GM18526 (cell line): ENCODE measurements around the gene LARP4.

Experiments
- POLR2A ChIP-seq: IDR thresholded peaks from 3 replicates; pipeline ENCODE4 v1.6.1; 2011; ENCODE audit not compliant: insufficient read length; ENCODE audit errors: extremely low read depth

Gene LARP4

DNA sequence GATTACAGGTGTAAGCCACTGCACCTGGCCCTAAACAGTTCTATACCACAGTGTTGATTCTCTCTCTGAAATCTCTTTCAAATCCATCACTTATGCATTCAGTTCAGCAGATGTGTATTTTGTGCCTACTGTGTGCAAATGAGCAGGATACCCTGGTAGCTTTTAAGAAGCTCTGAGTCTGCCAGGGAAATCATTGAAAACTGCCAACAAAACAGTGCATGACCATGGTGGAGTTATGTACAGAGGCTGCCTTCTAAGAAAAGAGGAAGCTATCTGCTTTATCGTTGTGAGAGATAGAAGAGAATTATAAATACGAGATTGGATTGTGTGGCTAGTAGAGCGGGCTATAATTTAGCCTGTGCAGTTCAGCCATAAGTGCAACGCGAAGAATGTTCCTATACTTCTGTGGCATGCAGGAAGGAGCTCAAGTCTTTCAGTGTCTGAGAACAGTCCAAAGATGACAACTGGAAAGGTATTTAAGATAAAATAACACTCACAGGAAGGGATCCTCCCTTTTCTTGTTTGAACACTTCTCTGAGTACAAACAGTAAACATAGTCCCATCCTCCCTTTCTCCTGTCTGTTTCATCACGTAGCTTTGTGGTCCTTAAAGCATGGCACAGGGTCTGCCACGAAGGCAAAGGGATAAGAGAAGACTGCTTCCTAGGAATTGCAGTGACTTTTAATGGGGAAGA lies 108.4 kb downstream of the LARP4 start:
- TF ChIP-seq POLR2A = no peak

GRCh38 chr12:50514526-50515276 lies 114.0 kb downstream of the LARP4 start:
- TF ChIP-seq POLR2A = no peak

DNA sequence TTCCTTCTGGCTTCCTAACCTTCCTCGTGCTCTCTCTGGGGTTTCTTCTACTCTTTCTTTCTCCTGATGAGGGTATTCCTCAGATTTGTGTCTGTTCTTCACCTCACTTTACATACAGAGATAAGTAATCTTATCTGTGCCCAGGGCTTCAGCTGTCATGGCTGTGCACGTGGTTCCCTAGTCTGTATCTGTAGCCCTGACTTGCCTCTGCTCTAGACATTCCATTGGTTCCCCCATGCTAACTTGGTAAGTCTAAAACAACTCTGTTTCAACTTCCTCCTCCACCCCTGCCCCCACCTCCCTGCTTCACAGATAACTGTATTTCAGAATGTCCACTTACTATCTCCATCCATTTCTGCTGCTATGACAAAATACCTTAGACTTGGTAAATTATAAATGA lies 114.9 kb downstream of the LARP4 start:
- no peak for TF ChIP-seq POLR2A

DNA sequence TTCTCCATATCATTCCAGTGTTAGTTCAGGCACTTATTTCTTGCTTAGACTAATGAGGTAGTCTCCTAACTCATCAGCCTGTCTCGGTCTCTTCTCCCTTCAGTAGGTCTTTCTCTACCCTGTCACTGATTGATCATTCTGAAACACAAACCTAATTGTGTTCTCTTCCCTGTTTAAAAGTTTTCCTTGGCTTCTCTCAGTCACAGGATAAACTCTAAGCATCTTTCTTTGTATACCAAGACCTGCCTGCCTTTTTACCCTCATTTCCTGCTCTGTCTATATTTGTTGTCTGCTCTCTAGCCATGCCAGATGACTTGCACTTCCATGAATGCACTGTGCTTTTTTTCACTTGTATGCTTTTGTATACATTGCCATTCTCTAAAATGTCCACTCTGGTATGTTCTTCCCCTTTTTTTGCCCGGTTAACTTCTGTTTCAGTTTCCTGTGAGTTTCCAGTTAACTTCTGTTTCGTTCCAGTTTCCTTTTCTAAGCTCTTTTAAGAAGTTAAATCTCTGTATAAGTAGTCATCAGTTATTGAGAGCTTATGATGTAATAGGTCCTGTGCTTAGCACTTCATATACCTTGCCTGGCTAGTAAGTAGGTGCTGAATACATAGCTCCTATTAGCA lies 116.8 kb downstream of the LARP4 start:
- no peak for TF ChIP-seq POLR2A

DNA sequence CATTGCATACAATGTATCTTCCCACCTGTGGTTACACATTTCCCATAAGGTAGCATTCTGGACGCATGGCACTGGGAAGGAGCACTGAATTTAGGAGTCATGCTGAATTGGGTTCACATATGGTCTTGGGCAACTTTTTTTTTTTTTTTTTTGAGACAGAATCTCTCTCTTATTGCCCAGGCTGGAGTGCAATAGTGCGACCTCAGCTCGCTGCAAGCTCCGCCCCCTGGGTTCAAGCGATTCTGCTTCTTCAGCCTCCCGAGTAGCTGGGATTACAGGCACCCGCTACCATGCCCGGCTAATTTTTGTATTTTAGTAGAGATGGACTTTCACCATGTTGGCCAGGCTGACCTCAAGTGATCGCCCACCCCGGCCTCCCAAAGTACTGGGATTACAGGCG lies 117.4 kb downstream of the LARP4 start:
- TF ChIP-seq POLR2A = no peak

- no peak for TF ChIP-seq POLR2A
Observed at GRCh38 chr12:50519353-50519752, 118.7 kb downstream of the LARP4 start.

GRCh38 chr12:50520416-50521207 lies 119.9 kb downstream of the LARP4 start:
- no peak for TF ChIP-seq POLR2A

GRCh38 chr12:50523772-50524171 lies 123.1 kb downstream of the LARP4 start:
- TF ChIP-seq POLR2A = no peak

- TF ChIP-seq POLR2A = no peak
Observed at GRCh38 chr12:50524621-50525020, 123.9 kb downstream of the LARP4 start.

GRCh38 chr12:50525422-50525821 lies 124.7 kb downstream of the LARP4 start:
- TF ChIP-seq POLR2A = no peak

- TF ChIP-seq POLR2A = no peak
Observed at GRCh38 chr12:50527359-50527726, 126.7 kb downstream of the LARP4 start.

DNA sequence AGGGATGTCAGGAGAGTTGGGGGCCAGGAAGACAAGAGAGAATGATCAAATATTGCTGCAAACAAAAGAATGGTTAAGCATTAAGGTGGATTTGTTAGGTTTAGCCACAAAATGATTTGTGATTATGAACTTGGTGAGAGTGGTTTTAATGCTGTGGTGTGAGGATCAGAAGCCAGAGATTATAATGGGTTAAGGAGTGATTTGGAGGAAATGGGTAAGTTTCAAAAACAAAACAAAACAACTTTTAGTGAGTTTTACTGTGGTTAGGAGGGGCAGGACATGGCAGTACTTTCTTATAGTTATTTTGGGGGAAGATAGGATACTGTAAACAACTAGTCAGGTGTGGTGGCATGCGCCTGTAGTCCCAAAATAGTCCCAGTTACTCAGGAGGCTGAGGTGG lies 128.1 kb downstream of the LARP4 start:
- no peak for TF ChIP-seq POLR2A

- no peak for TF ChIP-seq POLR2A
Observed at GRCh38 chr12:50529345-50529744, 128.7 kb downstream of the LARP4 start.
